GM12891 (cell line): Measurements from ENCODE around the gene GPR78.
A peak's percentile ranks its signal among the peaks of the same experiment; 100 is the strongest.

Experiments
- DNase-seq: peaks from one replicate; pipeline ENCODE4 v3.0.0; 2011; ENCODE audit warnings: low spot score; ENCODE audit not compliant: insufficient read length
- FAIRE-seq: peaks from 2 replicates; lab custom pipeline; 2011; peaks lifted over from hg19 to GRCh38; lab: Jason Lieb, UNC
- PAX5 ChIP-seq: IDR thresholded peaks from 2 replicates; pipeline ENCODE4 v1.6.1; 2011; ENCODE audit warnings: low read length, moderate library complexity, mild to moderate bottlenecking; ENCODE audit not compliant: insufficient read depth, severe bottlenecking
- POLR2A ChIP-seq: IDR thresholded peaks from 2 replicates; pipeline ENCODE4 v1.6.1; 2011; ENCODE audit warnings: low read depth, low read length, control low read depth
- POLR2AphosphoS5 ChIP-seq: IDR thresholded peaks from 2 replicates; pipeline ENCODE4 v1.6.1; 2011; ENCODE audit warnings: low read depth, low read length, control low read depth
- POU2F2 ChIP-seq: IDR thresholded peaks from 2 replicates; pipeline ENCODE4 v1.6.1; 2011; ENCODE audit warnings: low read depth, mild to moderate bottlenecking, control low read depth, low read length, moderate library complexity
- SPI1 ChIP-seq: IDR thresholded peaks from 2 replicates; pipeline ENCODE4 v1.6.1; 2011; ENCODE audit warnings: low read depth, low read length, control low read depth
- TAF1 ChIP-seq: IDR thresholded peaks from 2 replicates; pipeline ENCODE4 v1.6.1; 2011; ENCODE audit warnings: low read depth, low read length, control low read depth

Gene GPR78

GRCh38 chr4:8602686-8603430 lies 22.7 kb downstream of the GPR78 start:
- no peak for FAIRE-seq
- DNase-seq = no peak
- TF ChIP-seq TAF1 (no peak), PAX5 (no peak)

- FAIRE-seq (no peak), DNase-seq (no peak)
- TF ChIP-seq POLR2A (no peak), POLR2AphosphoS5 (no peak)
These were observed 23.7 kb downstream of the GPR78 start for GRCh38 chr4:8603931-8604330.

GRCh38 chr4:8605289-8605688 lies 25.1 kb downstream of the GPR78 start:
- TF ChIP-seq SPI1 (no peak), POU2F2 (no peak), POLR2A (no peak), PAX5 (no peak), TAF1 (no peak), POLR2AphosphoS5 (no peak)
- no peak for FAIRE-seq

DNA sequence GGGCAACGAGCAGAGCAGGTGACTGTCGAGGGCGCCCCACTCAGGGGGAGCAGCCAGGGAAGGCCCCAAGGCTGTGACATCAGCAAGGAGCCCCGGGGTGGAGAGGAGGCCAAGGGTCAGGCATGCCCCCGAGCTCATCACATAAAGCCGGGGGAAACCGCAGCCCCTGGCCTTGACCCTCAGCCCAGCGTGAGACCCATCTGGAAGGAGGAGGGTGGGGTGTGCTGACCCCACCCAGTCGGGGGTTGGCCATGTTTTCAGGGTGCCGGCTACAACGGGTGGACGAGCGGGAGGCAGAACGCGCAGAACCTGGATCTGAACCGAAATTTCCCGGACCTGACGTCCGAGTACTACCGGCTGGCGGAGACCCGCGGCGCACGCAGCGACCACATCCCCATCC lies 26.3 kb downstream of the GPR78 start:
- TF ChIP-seq POLR2AphosphoS5 (no peak), POU2F2 (no peak), TAF1 (no peak), POLR2A (no peak)

More at GRCh38 chr4:8605289-8605688, 25.1 kb downstream of the GPR78 start:
- no peak for DNase-seq

DNA sequence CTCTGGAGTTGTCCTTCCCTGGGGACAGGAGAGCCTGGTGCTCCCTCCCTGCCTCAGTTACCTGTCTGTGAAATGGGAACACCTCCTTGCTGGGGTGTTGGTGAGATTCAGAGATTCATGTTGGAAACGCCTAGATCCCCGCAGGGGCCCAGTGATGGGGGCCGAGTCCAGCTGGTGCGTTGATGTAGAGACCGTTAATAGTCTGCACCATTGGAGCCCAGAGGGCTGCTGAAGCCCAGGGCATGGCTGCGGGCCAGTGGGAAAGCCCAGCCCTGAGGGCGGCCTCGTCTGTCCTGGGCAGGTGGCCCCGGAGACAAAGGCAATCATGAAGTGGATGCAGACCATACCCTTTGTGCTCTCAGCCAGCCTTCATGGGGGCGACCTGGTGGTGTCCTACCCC lies 26.8 kb downstream of the GPR78 start:
- FAIRE-seq (no peak), DNase-seq (no peak)
- no peak for TF ChIP-seq POLR2A
- no peak for TF ChIP-seq POLR2AphosphoS5
- TF ChIP-seq SPI1 = no peak
- no peak for TF ChIP-seq TAF1

More for the DNA sequence above, 26.3 kb downstream of the GPR78 start:
- DNase-seq = no peak
- no peak for FAIRE-seq

DNA sequence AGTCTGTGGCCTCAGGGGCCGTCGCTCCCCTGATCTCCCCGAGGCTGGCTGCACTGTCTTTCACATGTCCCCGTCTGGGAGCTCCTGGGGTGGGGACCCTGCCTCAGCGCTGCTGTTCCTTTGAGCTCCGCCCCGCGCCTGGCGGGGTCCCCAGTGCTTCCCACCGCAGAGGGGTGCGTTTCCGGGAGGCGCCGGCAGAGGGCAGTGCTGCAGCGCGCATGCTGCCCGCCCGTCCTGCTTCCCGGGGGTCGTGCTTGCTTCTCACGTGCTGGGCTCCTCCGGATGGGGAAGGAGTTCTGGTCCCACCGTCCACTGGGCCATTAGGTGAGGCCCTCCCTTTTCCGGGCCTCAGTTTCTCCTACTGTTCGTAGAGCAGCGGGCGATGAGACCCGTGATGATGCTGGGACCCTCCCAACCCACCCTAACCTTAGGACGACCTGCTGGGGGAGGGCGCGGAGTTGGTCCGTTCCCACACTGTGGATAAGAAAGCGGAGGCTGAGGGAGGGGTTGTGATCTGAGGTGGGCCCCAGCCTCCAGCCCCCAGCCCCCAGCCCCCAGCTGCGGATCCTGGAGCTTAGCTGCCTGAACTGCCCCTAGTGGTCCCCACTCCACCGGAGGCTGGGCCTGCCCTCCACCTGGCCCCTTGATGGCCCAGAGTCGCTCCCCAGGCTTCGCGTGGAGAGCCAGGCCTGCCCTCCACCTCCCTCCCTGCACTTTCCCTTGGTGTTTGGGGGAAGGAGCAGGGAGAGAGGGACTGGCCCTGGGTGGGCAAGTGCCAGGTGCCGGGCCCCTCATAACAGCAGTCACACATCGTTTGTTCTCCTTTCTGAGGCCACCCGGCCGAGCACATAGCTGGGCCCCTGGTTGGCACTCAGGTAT lies 27.6 kb downstream of the GPR78 start:
- DNase-seq (peak; percentile 83), FAIRE-seq (no peak)
- no peak for TF ChIP-seq POU2F2
- TF ChIP-seq POLR2AphosphoS5 = no peak
- no peak for TF ChIP-seq POLR2A
- TF ChIP-seq TAF1 = no peak
- no peak for TF ChIP-seq SPI1
- TF ChIP-seq PAX5 = no peak

GRCh38 chr4:8608714-8609391 lies 28.7 kb downstream of the GPR78 start:
- no peak for DNase-seq
- FAIRE-seq = no peak
- TF ChIP-seq POLR2A (no peak), PAX5 (no peak), POU2F2 (no peak), TAF1 (no peak), POLR2AphosphoS5 (no peak), SPI1 (no peak)

DNA sequence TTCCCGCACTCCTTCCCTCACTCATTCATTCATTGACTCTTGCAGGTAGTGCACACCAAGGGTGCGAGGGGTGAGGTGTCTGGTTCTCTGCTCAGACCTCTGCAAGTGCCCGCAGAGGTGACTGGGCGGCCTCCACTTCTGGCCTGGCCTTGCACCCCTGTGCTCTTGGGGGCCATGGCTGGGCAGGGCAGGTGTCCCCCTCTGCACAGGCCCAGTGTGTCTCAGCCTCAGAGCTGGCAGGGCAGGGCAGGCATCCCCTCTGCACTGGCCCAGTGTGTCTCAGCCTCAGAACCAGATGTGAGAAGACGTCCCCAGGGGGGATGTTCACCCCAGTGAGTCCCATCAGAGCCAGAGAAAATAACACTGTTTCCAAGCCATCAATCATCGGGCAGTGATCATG lies 29.2 kb downstream of the GPR78 start:
- TF ChIP-seq SPI1 = no peak
- TF ChIP-seq POU2F2 = no peak
- no peak for TF ChIP-seq PAX5
- no peak for TF ChIP-seq POLR2AphosphoS5
- TF ChIP-seq POLR2A = no peak
- no peak for TF ChIP-seq TAF1
- FAIRE-seq (no peak), DNase-seq (no peak)

DNA sequence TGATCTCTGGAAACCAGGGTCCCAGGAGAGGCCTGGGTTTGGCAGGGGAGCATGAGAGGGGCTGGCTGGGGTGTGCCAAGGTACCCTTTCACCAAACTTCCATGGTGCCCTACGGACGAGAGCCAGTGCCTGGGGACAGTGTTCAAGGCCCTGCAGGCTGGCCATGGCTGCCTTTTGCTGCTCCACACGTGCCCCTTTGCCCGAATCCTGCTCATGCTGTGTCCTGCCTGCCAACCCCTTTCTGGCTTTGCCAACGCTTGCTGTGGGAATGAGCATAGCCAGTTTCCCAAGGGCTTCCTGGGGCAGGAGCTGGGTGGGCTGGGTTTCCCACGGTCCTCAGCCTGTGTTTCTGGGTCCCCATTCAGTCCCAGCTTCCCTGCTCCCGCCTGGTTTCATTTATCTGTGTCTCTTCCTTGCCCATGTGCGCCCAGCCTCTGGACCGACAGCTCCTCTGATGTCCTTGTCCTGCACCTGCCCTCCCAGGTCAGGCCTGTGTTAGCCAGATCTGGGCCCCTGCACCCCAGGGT lies 29.7 kb downstream of the GPR78 start:
- no peak for TF ChIP-seq TAF1
- TF ChIP-seq SPI1 = no peak
- no peak for TF ChIP-seq POLR2AphosphoS5
- no peak for TF ChIP-seq POLR2A
- TF ChIP-seq POU2F2 = no peak
- TF ChIP-seq PAX5 = no peak
- DNase-seq (no peak), FAIRE-seq (no peak)
